PFSK-1 (cell line): Measurements from ENCODE around the gene LRRC3.

Experiments used
- POLR2AphosphoS5 ChIP-seq: IDR thresholded peaks from 2 replicates; pipeline ENCODE4 v1.6.1; 2012; ENCODE audit warnings: low read depth, mild to moderate bottlenecking, control low read depth, low read length, moderate library complexity
- TAF1 ChIP-seq: IDR thresholded peaks from 2 replicates; pipeline ENCODE4 v1.6.1; 2012; ENCODE audit warnings: low read length, control low read depth, borderline replicate concordance; ENCODE audit not compliant: insufficient read depth
- TF ChIP-seq, protein P1 (sequence below), 2 experiments: IDR thresholded peaks; 2 replicates each; pipeline versions ENCODE4 v1.6.1 to v1.8.0; 2011 to 2012; ENCODE audit warnings: low read depth in 2 of 2, low read length in 2 of 2, control low read depth in 1 of 2, inconsistent platforms in 1 of 2, mild to moderate bottlenecking in 1 of 2, moderate library complexity in 1 of 2; ENCODE audit not compliant: insufficient read depth in 1 of 2

DNA sequence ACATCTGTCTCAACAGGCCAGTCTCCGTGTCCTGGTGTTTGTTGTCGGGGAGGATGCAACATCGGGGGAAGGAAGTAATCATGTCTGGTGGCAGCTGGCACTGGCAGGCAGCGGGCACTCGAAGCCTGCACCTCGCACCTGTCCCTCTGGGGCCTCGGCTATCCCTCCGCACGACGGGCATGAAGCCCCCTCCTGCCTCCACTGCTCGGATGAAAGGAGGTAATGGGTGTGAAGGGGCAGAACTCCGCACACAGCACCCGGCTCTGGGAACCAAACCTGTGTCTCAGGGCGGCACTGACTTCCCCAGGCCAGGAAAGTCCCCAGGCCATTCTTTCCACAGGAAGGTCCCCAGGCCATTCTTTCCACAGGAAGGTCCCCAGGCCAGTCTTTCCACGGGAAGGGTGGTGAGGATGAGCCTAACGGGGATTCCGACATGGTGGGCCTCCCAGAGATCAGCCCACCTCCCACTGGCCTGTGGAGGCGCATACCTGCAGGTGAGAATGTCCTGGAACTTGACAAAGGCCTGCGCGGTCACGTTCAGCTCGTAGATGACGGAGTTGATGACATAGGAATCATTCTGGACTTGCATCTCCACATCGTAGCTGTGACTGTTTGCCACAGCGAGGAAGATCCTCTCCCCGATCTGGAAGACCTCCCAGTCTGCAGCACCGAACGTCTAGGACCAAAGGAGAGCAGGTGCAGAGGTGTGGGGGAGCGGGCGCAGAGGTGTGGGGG is 53.6 kb downstream of the LRRC3 start:
- TF ChIP-seq POLR2AphosphoS5, result no peak
- TF ChIP-seq, protein P1, sequence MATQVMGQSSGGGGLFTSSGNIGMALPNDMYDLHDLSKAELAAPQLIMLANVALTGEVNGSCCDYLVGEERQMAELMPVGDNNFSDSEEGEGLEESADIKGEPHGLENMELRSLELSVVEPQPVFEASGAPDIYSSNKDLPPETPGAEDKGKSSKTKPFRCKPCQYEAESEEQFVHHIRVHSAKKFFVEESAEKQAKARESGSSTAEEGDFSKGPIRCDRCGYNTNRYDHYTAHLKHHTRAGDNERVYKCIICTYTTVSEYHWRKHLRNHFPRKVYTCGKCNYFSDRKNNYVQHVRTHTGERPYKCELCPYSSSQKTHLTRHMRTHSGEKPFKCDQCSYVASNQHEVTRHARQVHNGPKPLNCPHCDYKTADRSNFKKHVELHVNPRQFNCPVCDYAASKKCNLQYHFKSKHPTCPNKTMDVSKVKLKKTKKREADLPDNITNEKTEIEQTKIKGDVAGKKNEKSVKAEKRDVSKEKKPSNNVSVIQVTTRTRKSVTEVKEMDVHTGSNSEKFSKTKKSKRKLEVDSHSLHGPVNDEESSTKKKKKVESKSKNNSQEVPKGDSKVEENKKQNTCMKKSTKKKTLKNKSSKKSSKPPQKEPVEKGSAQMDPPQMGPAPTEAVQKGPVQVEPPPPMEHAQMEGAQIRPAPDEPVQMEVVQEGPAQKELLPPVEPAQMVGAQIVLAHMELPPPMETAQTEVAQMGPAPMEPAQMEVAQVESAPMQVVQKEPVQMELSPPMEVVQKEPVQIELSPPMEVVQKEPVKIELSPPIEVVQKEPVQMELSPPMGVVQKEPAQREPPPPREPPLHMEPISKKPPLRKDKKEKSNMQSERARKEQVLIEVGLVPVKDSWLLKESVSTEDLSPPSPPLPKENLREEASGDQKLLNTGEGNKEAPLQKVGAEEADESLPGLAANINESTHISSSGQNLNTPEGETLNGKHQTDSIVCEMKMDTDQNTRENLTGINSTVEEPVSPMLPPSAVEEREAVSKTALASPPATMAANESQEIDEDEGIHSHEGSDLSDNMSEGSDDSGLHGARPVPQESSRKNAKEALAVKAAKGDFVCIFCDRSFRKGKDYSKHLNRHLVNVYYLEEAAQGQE (IDR thresholded peaks at IDR 0.05; ENCODE audit: insufficient read depth in 1 of 2, low read depth in 2 of 2, low read length in 2 of 2), result no peak
- TF ChIP-seq TAF1, result no peak
